ENCODE results near the gene C1QL4.
"Not testable (repeated sequence)": the region's sequence is repeated elsewhere in the genome, so short reads cannot be mapped to it uniquely, and the experiment has no call there.

Gene C1QL4

DNA sequence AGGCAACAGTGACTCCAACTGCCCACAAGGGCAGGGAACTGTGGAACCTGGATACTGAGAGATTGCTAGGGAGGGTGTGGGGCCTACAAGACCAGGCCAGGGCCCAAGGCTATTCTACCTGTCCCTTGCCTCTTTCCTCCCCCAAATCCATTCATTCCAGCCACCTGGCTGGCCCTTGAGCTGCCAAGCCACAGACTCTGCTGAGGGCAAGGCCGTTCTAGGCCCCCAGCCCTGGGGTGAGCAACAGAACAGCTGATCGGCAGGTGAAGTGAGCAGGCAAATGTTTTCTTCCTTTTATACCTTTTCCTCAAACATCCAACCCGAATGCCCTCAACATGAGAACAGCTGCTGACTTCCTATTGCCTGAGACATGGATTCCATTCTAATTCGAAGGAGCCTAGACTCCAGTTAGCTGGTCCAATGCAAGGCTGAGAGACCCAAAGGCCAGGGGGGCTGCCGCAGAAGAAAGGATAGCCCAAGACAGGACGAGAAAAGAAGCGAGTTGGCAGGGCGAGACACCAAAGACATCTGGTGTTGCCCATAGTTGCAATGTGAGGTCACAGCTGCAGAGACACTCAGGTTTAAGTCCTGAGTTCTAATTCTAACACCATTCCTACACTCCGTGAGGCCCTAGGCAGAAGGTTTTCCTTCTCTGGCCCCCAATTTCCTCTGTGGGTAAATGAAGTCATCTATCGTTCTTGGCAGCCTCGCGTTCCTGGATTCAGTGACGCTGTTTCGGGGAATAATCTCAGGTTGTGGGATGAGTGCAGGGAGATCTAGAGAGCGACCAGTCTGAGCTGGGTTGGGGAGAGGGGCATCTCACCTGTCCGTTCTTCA, 1.7 kb downstream of the C1QL4 start:
- no peak overlapping the region for H3K9ac ChIP-seq (ENCODE audit: low read length)
- H3K27ac ChIP-seq (ENCODE audit: low read length, poor library complexity, severe bottlenecking), result no peak overlapping the region
- no peak overlapping the region for H3K4me3 ChIP-seq (ENCODE audit: insufficient read depth in 1 of 2, low read depth in 1 of 2, low read length in 2 of 2)
- H3K18ac ChIP-seq (ENCODE audit: low read depth in 1 of 2, low read length in 2 of 2), result no peak overlapping the region
- no peaks in the 10 kb centered on the region for H3K9me3 ChIP-seq (ENCODE audit: control insufficient read depth, low read length)
- H2BK5ac ChIP-seq (ENCODE audit: low read depth, low read length, poor library complexity, severe bottlenecking), result no peak overlapping the region
- no peak overlapping the region for H2AFZ ChIP-seq (ENCODE audit: low read depth, low read length)
- H2BK120ac ChIP-seq (ENCODE audit: low read depth, low read length), result no peak overlapping the region
- H4K91ac ChIP-seq (ENCODE audit: low read length), result no peak overlapping the region
- no peak overlapping the region for H2BK12ac ChIP-seq (ENCODE audit: low read length in 2 of 2)
- no peak overlapping the region for H3K14ac ChIP-seq (ENCODE audit: low read length in 2 of 2)
- no peak overlapping the region for H4K8ac ChIP-seq (ENCODE audit: low read length)
- H3K4me2 ChIP-seq (ENCODE audit: low read length, poor library complexity, severe bottlenecking), result no peak overlapping the region
- WGBS, result 76% methylated on average over 16 of the region's 16 CpGs
- peaks cover 0 to 6% of the 10 kb centered on the region in 2 experiments for H3K36me3 ChIP-seq (ENCODE audit: control insufficient read depth in 1 of 2, insufficient read depth in 2 of 2, low read depth in 1 of 2, low read length in 2 of 2)
- H3K27me3 ChIP-seq (ENCODE audit: control insufficient read depth in 1 of 2, insufficient read depth in 1 of 2, low read length in 2 of 2), result peaks cover 50 to 77% of the 10 kb centered on the region in 2 experiments
- H3K23ac ChIP-seq (ENCODE audit: low read length in 2 of 2), result no peak overlapping the region
- H2BK15ac ChIP-seq (ENCODE audit: low read depth, poor library complexity, severe bottlenecking), result no peak overlapping the region
- no peak for DNase-seq
- H2AK5ac ChIP-seq (ENCODE audit: low read length, severe bottlenecking), result no peak overlapping the region
- H3K79me1 ChIP-seq (replicated peaks; ENCODE audit: low read length, poor library complexity, severe bottlenecking), result no peaks in the 10 kb centered on the region
- peaks cover 17% of the 10 kb centered on the region for H3K4me1 ChIP-seq (ENCODE audit: control insufficient read depth, insufficient read depth, low read depth, low read length)
- H3K4ac ChIP-seq (ENCODE audit: low read depth in 1 of 2, low read length in 2 of 2), result no peak overlapping the region

DNA sequence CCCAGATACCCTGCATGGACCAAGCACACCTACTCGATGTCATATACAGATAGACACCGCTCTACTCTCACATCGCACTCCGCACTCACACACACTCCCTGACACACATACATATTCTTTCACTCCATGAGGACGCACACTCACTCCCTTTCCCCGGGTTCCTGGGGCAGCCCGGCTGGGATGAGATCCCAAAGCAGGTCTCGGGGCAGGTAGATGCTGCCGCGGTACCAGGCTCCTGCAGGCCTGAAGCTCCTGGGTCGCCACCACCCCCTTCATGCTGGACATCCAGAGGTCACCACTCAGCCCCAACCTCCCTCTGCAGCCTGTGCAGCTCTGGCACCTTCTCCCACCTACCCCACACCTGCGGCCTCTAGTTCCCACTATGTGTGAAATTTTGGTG, 2.3 kb downstream of the C1QL4 start:
- Histone ChIP-seq H3K18ac (ENCODE audit: low read depth in 1 of 2, low read length in 2 of 2) (no peak overlapping the region), H2BK120ac (ENCODE audit: low read depth, low read length) (no peak overlapping the region), H3K9ac (ENCODE audit: low read length) (no peak overlapping the region), H3K4me3 (ENCODE audit: insufficient read depth in 1 of 2, low read depth in 1 of 2, low read length in 2 of 2) (no peak overlapping the region), H3K14ac (ENCODE audit: low read length in 2 of 2) (no peak overlapping the region), H2BK12ac (ENCODE audit: low read length in 2 of 2) (no peak overlapping the region), H2BK15ac (ENCODE audit: low read depth, poor library complexity, severe bottlenecking) (no peak overlapping the region), H2BK5ac (ENCODE audit: low read depth, low read length, poor library complexity, severe bottlenecking) (no peak overlapping the region), H3K4me2 (ENCODE audit: low read length, poor library complexity, severe bottlenecking) (no peak overlapping the region), H3K79me1 (replicated peaks; ENCODE audit: low read length, poor library complexity, severe bottlenecking) (no peaks in the 10 kb centered on the region), H3K4me1 (ENCODE audit: control insufficient read depth, insufficient read depth, low read depth, low read length) (peaks cover 17% of the 10 kb centered on the region), H4K8ac (ENCODE audit: low read length) (no peak overlapping the region), H3K36me3 (ENCODE audit: control insufficient read depth in 1 of 2, insufficient read depth in 2 of 2, low read depth in 1 of 2, low read length in 2 of 2) (peaks cover 0 to 10% of the 10 kb centered on the region in 2 experiments), H2AFZ (ENCODE audit: low read depth, low read length) (no peak overlapping the region), H3K9me3 (ENCODE audit: control insufficient read depth, low read length) (no peaks in the 10 kb centered on the region), H3K27ac (ENCODE audit: low read length, poor library complexity, severe bottlenecking) (no peak overlapping the region), H3K23ac (ENCODE audit: low read length in 2 of 2) (no peak overlapping the region), H3K4ac (ENCODE audit: low read depth in 1 of 2, low read length in 2 of 2) (no peak overlapping the region), H4K91ac (ENCODE audit: low read length) (no peak overlapping the region), H2AK5ac (ENCODE audit: low read length, severe bottlenecking) (no peak overlapping the region), H3K27me3 (ENCODE audit: control insufficient read depth in 1 of 2, insufficient read depth in 1 of 2, low read length in 2 of 2) (peaks cover 44 to 70% of the 10 kb centered on the region in 2 experiments)
- WGBS, result 79% methylated on average over 11 of the region's 12 CpGs
- DNase-seq, result no peak

DNA sequence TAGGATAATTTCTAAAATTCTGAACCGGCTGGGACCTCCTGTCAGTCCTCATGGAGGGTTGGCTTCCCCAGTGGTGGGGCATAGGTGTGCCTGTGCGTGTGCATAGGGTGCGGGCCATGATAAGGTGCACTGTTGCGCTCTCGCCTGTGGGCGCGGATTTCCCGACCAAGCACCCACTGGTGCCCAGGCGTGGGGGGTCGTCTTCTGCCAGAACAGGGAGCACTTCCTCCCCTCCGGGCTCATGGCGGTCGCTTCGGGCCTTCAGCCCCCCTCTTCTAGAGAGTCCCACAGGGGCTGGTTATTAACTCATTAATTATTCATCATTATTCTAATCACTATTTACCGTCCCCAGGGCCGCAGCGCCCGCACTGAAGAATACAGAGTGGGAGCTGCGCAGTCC, 2.8 kb downstream of the C1QL4 start:
- Histone ChIP-seq H2BK12ac (ENCODE audit: low read length in 2 of 2) (no peak overlapping the region), H2BK120ac (ENCODE audit: low read depth, low read length) (no peak overlapping the region), H3K4me2 (ENCODE audit: low read length, poor library complexity, severe bottlenecking) (no peak overlapping the region), H3K4me3 (ENCODE audit: insufficient read depth in 1 of 2, low read depth in 1 of 2, low read length in 2 of 2) (no peak overlapping the region), H3K14ac (ENCODE audit: low read length in 2 of 2) (no peak overlapping the region), H3K4ac (ENCODE audit: low read depth in 1 of 2, low read length in 2 of 2) (no peak overlapping the region), H3K36me3 (ENCODE audit: control insufficient read depth in 1 of 2, insufficient read depth in 2 of 2, low read depth in 1 of 2, low read length in 2 of 2) (peaks cover 0 to 12% of the 10 kb centered on the region in 2 experiments), H3K27ac (ENCODE audit: low read length, poor library complexity, severe bottlenecking) (no peak overlapping the region), H3K9ac (ENCODE audit: low read length) (no peak overlapping the region), H2BK5ac (ENCODE audit: low read depth, low read length, poor library complexity, severe bottlenecking) (no peak overlapping the region), H2AK5ac (ENCODE audit: low read length, severe bottlenecking) (no peak overlapping the region), H3K79me1 (replicated peaks; ENCODE audit: low read length, poor library complexity, severe bottlenecking) (no peaks in the 10 kb centered on the region), H3K4me1 (ENCODE audit: control insufficient read depth, insufficient read depth, low read depth, low read length) (peaks cover 16% of the 10 kb centered on the region), H3K23ac (ENCODE audit: low read length in 2 of 2) (no peak overlapping the region), H4K91ac (ENCODE audit: low read length) (no peak overlapping the region), H3K27me3 (ENCODE audit: control insufficient read depth in 1 of 2, insufficient read depth in 1 of 2, low read length in 2 of 2) (peaks cover 39 to 66% of the 10 kb centered on the region in 2 experiments), H2BK15ac (ENCODE audit: low read depth, poor library complexity, severe bottlenecking) (no peak overlapping the region), H2AFZ (ENCODE audit: low read depth, low read length) (no peak overlapping the region), H3K18ac (ENCODE audit: low read depth in 1 of 2, low read length in 2 of 2) (no peak overlapping the region), H3K9me3 (ENCODE audit: control insufficient read depth, low read length) (no peaks in the 10 kb centered on the region), H4K8ac (ENCODE audit: low read length) (no peak overlapping the region)
- WGBS, result 80% methylated on average over 19 of the region's 19 CpGs
- DNase-seq, result no peak

DNA sequence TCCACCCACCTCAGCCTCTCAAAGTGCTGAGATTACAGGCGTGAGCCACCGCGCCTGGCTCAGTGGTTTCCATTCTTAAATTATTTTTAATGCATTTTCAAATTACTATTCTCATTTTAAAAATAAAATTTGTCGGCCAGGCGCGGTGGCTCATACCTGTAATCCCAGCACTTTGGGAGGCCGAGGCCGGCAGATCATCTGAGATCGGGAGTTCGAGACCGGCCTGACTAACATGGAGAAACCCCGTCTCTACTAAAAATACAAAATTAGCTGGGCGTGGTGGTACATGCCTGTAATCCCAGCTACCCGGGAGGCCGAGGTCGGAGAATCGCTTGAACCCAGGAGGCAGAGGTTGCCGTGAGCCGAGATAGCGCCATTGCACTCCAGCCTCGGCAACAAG, 3.2 kb downstream of the C1QL4 start:
- not testable (repeated sequence) for H3K23ac ChIP-seq (ENCODE audit: low read length in 2 of 2); H3K4me2 ChIP-seq (ENCODE audit: low read length, poor library complexity, severe bottlenecking); H2AK5ac ChIP-seq (ENCODE audit: low read length, severe bottlenecking); H3K4ac ChIP-seq (ENCODE audit: low read depth in 1 of 2, low read length in 2 of 2); H3K79me1 ChIP-seq (replicated peaks; ENCODE audit: low read length, poor library complexity, severe bottlenecking); H2AFZ ChIP-seq (ENCODE audit: low read depth, low read length); H3K9me3 ChIP-seq (ENCODE audit: control insufficient read depth, low read length); H3K4me3 ChIP-seq (ENCODE audit: insufficient read depth in 1 of 2, low read depth in 1 of 2, low read length in 2 of 2); H4K91ac ChIP-seq (ENCODE audit: low read length); H2BK120ac ChIP-seq (ENCODE audit: low read depth, low read length); H3K14ac ChIP-seq (ENCODE audit: low read length in 2 of 2); DNase-seq; H4K8ac ChIP-seq (ENCODE audit: low read length); H3K9ac ChIP-seq (ENCODE audit: low read length); H2BK15ac ChIP-seq (ENCODE audit: low read depth, poor library complexity, severe bottlenecking); H3K27ac ChIP-seq (ENCODE audit: low read length, poor library complexity, severe bottlenecking); H2BK12ac ChIP-seq (ENCODE audit: low read length in 2 of 2); H2BK5ac ChIP-seq (ENCODE audit: low read depth, low read length, poor library complexity, severe bottlenecking); H3K18ac ChIP-seq (ENCODE audit: low read depth in 1 of 2, low read length in 2 of 2)
- Histone ChIP-seq H3K36me3 (ENCODE audit: control insufficient read depth in 1 of 2, insufficient read depth in 2 of 2, low read depth in 1 of 2, low read length in 2 of 2) (peaks cover 0 to 17% of the 10 kb centered on the region in 2 experiments), H3K27me3 (ENCODE audit: control insufficient read depth in 1 of 2, insufficient read depth in 1 of 2, low read length in 2 of 2) (peaks cover 35 to 61% of the 10 kb centered on the region in 2 experiments), H3K4me1 (ENCODE audit: control insufficient read depth, insufficient read depth, low read depth, low read length) (peaks cover 16% of the 10 kb centered on the region)
- WGBS, result 90% methylated on average over 17 of the region's 21 CpGs
